GM23338 (cell line): ENCODE measurements around the gene BAIAP2.

Experiments
- CREB1 ChIP-seq: fragments of 250-450 bp; sonication (Bioruptor Pico); IDR thresholded peaks from 2 replicates; pipeline ENCODE4 v1.5.0; 2020; ENCODE audit warnings: low read depth, mild to moderate bottlenecking, moderate library complexity
- EZH2 ChIP-seq: fragments of 200-600 bp; sonication (generic); IDR thresholded peaks from one replicate; pipeline ENCODE4 v1.8.0; 2017; ENCODE audit warnings: antibody characterized with exemption, mild to moderate bottlenecking, low read depth; ENCODE audit not compliant: unreplicated experiment
- EZH2phosphoT487 ChIP-seq: fragments of 200-600 bp; sonication (generic); IDR thresholded peaks from one replicate; pipeline ENCODE4 v1.8.1; 2018; ENCODE audit warnings: antibody characterized with exemption; ENCODE audit not compliant: unreplicated experiment
- JUNB ChIP-seq: IDR thresholded peaks from one replicate; pipeline ENCODE4 v1.6.1; 2016; ENCODE audit warnings: antibody characterized with exemption; ENCODE audit not compliant: unreplicated experiment
- NANOG ChIP-seq: IDR thresholded peaks from 2 replicates; pipeline ENCODE4 v1.6.1; 2016; ENCODE audit warnings: antibody characterized with exemption, borderline replicate concordance
- POLR2AphosphoS5 ChIP-seq: IDR thresholded peaks from 2 replicates; pipeline ENCODE4 v1.6.1; 2016; ENCODE audit warnings: antibody characterized with exemption, low read depth
- ZNF114 ChIP-seq: fragments of 250-450 bp; sonication (Bioruptor Pico); IDR thresholded peaks from 2 replicates; pipeline ENCODE4 v1.5.0; 2020; ENCODE audit warnings: mild to moderate bottlenecking, moderate library complexity
- TF ChIP-seq, protein P1 (sequence below), 2 experiments: fragments of 200-600 bp in 1 of 2; sonication (generic) in 1 of 2; conservative IDR thresholded peaks; 2 replicates each; pipeline versions ENCODE4 v1.5.1 to v1.6.1; 2016 to 2017; ENCODE audit warnings: antibody characterized with exemption in 2 of 2, low read depth in 2 of 2, mild to moderate bottlenecking in 2 of 2, moderate library complexity in 1 of 2
- TF ChIP-seq, protein P2 (sequence below): IDR thresholded peaks from one replicate; pipeline ENCODE4 v1.6.1; 2018; ENCODE audit warnings: antibody characterized with exemption; ENCODE audit not compliant: unreplicated experiment
- TF ChIP-seq, protein P3 (sequence below): fragments of 250-450 bp; sonication (Bioruptor Pico); IDR thresholded peaks from 2 replicates; pipeline ENCODE4 v1.5.0; 2020; ENCODE audit warnings: mild to moderate bottlenecking, moderate library complexity

- TF ChIP-seq, protein P1, sequence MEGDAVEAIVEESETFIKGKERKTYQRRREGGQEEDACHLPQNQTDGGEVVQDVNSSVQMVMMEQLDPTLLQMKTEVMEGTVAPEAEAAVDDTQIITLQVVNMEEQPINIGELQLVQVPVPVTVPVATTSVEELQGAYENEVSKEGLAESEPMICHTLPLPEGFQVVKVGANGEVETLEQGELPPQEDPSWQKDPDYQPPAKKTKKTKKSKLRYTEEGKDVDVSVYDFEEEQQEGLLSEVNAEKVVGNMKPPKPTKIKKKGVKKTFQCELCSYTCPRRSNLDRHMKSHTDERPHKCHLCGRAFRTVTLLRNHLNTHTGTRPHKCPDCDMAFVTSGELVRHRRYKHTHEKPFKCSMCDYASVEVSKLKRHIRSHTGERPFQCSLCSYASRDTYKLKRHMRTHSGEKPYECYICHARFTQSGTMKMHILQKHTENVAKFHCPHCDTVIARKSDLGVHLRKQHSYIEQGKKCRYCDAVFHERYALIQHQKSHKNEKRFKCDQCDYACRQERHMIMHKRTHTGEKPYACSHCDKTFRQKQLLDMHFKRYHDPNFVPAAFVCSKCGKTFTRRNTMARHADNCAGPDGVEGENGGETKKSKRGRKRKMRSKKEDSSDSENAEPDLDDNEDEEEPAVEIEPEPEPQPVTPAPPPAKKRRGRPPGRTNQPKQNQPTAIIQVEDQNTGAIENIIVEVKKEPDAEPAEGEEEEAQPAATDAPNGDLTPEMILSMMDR (conservative IDR thresholded peaks at IDR 0.05; ENCODE audit: low read depth in 2 of 2): no peak
- no peak for TF ChIP-seq CREB1 (CRISPR knock-in tag)
- no peak for TF ChIP-seq EZH2phosphoT487
- TF ChIP-seq POLR2AphosphoS5: no peak
- TF ChIP-seq, protein P2, sequence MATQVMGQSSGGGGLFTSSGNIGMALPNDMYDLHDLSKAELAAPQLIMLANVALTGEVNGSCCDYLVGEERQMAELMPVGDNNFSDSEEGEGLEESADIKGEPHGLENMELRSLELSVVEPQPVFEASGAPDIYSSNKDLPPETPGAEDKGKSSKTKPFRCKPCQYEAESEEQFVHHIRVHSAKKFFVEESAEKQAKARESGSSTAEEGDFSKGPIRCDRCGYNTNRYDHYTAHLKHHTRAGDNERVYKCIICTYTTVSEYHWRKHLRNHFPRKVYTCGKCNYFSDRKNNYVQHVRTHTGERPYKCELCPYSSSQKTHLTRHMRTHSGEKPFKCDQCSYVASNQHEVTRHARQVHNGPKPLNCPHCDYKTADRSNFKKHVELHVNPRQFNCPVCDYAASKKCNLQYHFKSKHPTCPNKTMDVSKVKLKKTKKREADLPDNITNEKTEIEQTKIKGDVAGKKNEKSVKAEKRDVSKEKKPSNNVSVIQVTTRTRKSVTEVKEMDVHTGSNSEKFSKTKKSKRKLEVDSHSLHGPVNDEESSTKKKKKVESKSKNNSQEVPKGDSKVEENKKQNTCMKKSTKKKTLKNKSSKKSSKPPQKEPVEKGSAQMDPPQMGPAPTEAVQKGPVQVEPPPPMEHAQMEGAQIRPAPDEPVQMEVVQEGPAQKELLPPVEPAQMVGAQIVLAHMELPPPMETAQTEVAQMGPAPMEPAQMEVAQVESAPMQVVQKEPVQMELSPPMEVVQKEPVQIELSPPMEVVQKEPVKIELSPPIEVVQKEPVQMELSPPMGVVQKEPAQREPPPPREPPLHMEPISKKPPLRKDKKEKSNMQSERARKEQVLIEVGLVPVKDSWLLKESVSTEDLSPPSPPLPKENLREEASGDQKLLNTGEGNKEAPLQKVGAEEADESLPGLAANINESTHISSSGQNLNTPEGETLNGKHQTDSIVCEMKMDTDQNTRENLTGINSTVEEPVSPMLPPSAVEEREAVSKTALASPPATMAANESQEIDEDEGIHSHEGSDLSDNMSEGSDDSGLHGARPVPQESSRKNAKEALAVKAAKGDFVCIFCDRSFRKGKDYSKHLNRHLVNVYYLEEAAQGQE: no peak
- no peak for TF ChIP-seq ZNF114
- TF ChIP-seq JUNB: no peak
- no peak for TF ChIP-seq EZH2
- no peak for TF ChIP-seq NANOG
- TF ChIP-seq, protein P3, sequence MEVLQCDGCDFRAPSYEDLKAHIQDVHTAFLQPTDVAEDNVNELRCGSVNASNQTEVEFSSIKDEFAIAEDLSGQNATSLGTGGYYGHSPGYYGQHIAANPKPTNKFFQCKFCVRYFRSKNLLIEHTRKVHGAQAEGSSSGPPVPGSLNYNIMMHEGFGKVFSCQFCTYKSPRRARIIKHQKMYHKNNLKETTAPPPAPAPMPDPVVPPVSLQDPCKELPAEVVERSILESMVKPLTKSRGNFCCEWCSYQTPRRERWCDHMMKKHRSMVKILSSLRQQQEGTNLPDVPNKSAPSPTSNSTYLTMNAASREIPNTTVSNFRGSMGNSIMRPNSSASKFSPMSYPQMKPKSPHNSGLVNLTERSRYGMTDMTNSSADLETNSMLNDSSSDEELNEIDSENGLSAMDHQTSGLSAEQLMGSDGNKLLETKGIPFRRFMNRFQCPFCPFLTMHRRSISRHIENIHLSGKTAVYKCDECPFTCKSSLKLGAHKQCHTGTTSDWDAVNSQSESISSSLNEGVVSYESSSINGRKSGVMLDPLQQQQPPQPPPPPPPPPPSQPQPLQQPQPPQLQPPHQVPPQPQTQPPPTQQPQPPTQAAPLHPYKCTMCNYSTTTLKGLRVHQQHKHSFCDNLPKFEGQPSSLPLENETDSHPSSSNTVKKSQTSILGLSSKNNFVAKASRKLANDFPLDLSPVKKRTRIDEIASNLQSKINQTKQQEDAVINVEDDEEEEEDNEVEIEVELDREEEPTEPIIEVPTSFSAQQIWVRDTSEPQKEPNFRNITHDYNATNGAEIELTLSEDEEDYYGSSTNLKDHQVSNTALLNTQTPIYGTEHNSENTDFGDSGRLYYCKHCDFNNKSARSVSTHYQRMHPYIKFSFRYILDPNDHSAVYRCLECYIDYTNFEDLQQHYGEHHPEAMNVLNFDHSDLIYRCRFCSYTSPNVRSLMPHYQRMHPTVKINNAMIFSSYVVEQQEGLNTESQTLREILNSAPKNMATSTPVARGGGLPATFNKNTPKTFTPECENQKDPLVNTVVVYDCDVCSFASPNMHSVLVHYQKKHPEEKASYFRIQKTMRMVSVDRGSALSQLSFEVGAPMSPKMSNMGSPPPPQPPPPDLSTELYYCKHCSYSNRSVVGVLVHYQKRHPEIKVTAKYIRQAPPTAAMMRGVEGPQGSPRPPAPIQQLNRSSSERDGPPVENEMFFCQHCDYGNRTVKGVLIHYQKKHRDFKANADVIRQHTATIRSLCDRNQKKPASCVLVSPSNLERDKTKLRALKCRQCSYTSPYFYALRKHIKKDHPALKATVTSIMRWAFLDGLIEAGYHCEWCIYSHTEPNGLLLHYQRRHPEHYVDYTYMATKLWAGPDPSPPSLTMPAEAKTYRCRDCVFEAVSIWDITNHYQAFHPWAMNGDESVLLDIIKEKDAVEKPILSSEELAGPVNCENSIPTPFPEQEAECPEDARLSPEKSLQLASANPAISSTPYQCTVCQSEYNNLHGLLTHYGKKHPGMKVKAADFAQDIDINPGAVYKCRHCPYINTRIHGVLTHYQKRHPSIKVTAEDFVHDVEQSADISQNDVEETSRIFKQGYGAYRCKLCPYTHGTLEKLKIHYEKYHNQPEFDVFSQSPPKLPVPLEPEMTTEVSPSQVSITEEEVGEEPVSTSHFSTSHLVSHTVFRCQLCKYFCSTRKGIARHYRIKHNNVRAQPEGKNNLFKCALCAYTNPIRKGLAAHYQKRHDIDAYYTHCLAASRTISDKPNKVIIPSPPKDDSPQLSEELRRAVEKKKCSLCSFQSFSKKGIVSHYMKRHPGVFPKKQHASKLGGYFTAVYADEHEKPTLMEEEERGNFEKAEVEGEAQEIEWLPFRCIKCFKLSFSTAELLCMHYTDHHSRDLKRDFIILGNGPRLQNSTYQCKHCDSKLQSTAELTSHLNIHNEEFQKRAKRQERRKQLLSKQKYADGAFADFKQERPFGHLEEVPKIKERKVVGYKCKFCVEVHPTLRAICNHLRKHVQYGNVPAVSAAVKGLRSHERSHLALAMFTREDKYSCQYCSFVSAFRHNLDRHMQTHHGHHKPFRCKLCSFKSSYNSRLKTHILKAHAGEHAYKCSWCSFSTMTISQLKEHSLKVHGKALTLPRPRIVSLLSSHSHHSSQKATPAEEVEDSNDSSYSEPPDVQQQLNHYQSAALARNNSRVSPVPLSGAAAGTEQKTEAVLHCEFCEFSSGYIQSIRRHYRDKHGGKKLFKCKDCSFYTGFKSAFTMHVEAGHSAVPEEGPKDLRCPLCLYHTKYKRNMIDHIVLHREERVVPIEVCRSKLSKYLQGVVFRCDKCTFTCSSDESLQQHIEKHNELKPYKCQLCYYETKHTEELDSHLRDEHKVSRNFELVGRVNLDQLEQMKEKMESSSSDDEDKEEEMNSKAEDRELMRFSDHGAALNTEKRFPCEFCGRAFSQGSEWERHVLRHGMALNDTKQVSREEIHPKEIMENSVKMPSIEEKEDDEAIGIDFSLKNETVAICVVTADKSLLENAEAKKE (CRISPR knock-in tag): no peak
These were observed 10.7 kb downstream of the BAIAP2 start for GRCh38 chr17:81045590-81046095.
